ENCODE results near the gene NEURL1. TPM values are rescaled to one million over a fixed set of nuclear protein-coding genes. Genes with fewer than 3 reads are reported as not detected.
"Not testable (repeated sequence)": the region's sequence is repeated elsewhere in the genome, so short reads cannot be mapped to it uniquely, and the experiment has no call there.

Gene NEURL1
- total RNA-seq, 1 donor from 2014 or later: 0.05 TPM

- intact Hi-C loops (cut with DNase I): no loop called here
- no peak for ATAC-seq
- DNase-seq (ENCODE audit: missing footprints): no peak
Measured at GRCh38 chr10:103507235-103508191, 14.0 kb downstream of the NEURL1 start.

- ATAC-seq (no peak), DNase-seq (ENCODE audit: missing footprints) (no peak)
- intact Hi-C loops (cut with DNase I): no loop called here
Measured at GRCh38 chr10:103510046-103510685, 16.7 kb downstream of the NEURL1 start.

GRCh38 chr10:103510791-103511752 is 17.6 kb downstream of the NEURL1 start:
- intact Hi-C loops (cut with DNase I): no loop called here
- DNase-seq (ENCODE audit: missing footprints) (no peak), ATAC-seq (no peak)

GRCh38 chr10:103512166-103512565 is 18.7 kb downstream of the NEURL1 start:
- ATAC-seq: no peak
- intact Hi-C loops (cut with DNase I): no loop called here
- no peak for DNase-seq (ENCODE audit: missing footprints)

- ATAC-seq: no peak
- no peak for DNase-seq (ENCODE audit: missing footprints)
- intact Hi-C loops (cut with DNase I): no loop called here
Measured at GRCh38 chr10:103512591-103513379, 19.3 kb downstream of the NEURL1 start.

GRCh38 chr10:103513380-103514060 is 20.0 kb downstream of the NEURL1 start:
- intact Hi-C loops (cut with DNase I): no loop called here
- ATAC-seq (no peak), DNase-seq (ENCODE audit: missing footprints) (no peak)

GRCh38 chr10:103514244-103514643 is 20.7 kb downstream of the NEURL1 start:
- DNase-seq (ENCODE audit: missing footprints) (no peak), ATAC-seq (no peak)
- intact Hi-C loops (cut with DNase I): no loop called here

- DNase-seq (ENCODE audit: missing footprints): no peak
- intact Hi-C loops (cut with DNase I): no loop called here
- no peak for ATAC-seq
Measured at GRCh38 chr10:103517234-103518085, 24.0 kb downstream of the NEURL1 start.

GRCh38 chr10:103519798-103520197 is 26.3 kb downstream of the NEURL1 start:
- DNase-seq (ENCODE audit: missing footprints): no peak
- intact Hi-C loops (cut with DNase I): no loop called here
- no peak for ATAC-seq

GRCh38 chr10:103522006-103522405 is 28.5 kb downstream of the NEURL1 start:
- intact Hi-C loops (cut with DNase I); ATAC-seq; DNase-seq (ENCODE audit: missing footprints): not testable (repeated sequence)

GRCh38 chr10:103523683-103524082 is 30.2 kb downstream of the NEURL1 start:
- intact Hi-C loops (cut with DNase I): no loop called here
- ATAC-seq: no peak
- DNase-seq (ENCODE audit: missing footprints): no peak

GRCh38 chr10:103525901-103526300 is 32.4 kb downstream of the NEURL1 start:
- DNase-seq (ENCODE audit: missing footprints): no peak
- ATAC-seq: no peak
- intact Hi-C loops (cut with DNase I): no loop called here

- DNase-seq (ENCODE audit: missing footprints); ATAC-seq; intact Hi-C loops (cut with DNase I): not testable (repeated sequence)
Measured at GRCh38 chr10:103527476-103527875, 34.0 kb downstream of the NEURL1 start.

- ATAC-seq (no peak), DNase-seq (ENCODE audit: missing footprints) (no peak)
- intact Hi-C loops (cut with DNase I): no loop called here
Measured at GRCh38 chr10:103528549-103528948, 35.0 kb downstream of the NEURL1 start.

GRCh38 chr10:103529539-103529938 is 36.0 kb downstream of the NEURL1 start:
- DNase-seq (ENCODE audit: missing footprints) (no peak), ATAC-seq (no peak)
- intact Hi-C loops (cut with DNase I): no loop called here

GRCh38 chr10:103533827-103534226 is 40.3 kb downstream of the NEURL1 start:
- DNase-seq (ENCODE audit: missing footprints) (no peak), ATAC-seq (no peak)
- intact Hi-C loops (cut with DNase I): no loop called here

Measured in Right ventricle myocardium inferior (tissue), 1 donor.